ENCODE results near the gene SNTA1. TPM values are rescaled to one million over a fixed set of nuclear protein-coding genes. Genes with fewer than 3 reads are reported as not detected.
"Not testable (repeated sequence)": the region's sequence is repeated elsewhere in the genome, so short reads cannot be mapped to it uniquely, and the experiment has no call there.

Gene SNTA1
- total RNA-seq, 1 donor from 2014 or later = 28.9 TPM

DNA sequence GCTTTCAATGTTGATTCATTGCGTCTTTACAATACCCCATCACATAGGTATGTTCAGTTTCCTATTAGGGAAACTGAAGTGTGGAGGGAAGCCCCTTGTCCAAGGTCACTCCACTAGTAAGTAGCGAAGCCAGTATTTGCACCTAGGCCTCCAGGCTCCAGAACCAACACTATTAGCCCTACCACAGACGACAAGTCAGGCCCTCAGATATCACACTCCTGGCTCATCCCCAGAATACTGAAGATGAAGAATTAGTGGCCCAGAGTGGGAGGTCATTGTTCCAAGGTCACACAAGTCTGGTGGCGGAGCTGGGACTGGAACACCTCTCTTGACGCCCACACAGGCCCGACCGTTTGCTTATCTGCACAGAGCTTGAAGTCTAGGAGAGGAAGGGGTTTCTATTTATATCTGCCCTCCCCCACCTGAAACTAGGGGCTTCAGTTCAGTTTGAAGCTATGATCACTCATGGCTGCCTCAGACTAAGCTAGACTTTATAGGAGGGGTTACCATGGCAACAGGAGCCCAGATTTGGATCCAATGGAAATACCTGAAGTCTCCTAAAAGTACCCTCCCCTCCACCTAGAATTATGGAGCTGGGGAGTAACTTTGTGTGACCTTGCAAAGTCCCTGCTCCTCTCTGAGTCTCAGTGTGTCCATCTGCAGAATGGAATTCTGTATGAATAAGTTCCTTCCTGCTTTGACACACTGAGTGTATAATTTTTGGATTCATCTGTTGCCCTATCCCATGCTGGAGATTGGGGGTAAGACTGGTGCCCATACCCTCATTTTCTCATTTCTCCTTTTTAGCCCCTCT, 2.2 kb downstream of the SNTA1 start:
- peaks cover 39% of the 10 kb centered on the region for H3K4me1 Mint-ChIP-seq (ENCODE audit: unreplicated experiment)
- H3K36me3 Mint-ChIP-seq (ENCODE audit: unreplicated experiment) = no peaks in the 10 kb centered on the region
- H3K4me3 Mint-ChIP-seq (ENCODE audit: unreplicated experiment) = peak overlapping the region; percentile 26
- no peak overlapping the region for H3K27ac Mint-ChIP-seq (ENCODE audit: unreplicated experiment)
- DNase-seq (ENCODE audit: extremely low spot score, unreplicated experiment) = no peak
- H3K27me3 Mint-ChIP-seq (ENCODE audit: unreplicated experiment) = no peaks in the 10 kb centered on the region
- TF ChIP-seq, protein P1, sequence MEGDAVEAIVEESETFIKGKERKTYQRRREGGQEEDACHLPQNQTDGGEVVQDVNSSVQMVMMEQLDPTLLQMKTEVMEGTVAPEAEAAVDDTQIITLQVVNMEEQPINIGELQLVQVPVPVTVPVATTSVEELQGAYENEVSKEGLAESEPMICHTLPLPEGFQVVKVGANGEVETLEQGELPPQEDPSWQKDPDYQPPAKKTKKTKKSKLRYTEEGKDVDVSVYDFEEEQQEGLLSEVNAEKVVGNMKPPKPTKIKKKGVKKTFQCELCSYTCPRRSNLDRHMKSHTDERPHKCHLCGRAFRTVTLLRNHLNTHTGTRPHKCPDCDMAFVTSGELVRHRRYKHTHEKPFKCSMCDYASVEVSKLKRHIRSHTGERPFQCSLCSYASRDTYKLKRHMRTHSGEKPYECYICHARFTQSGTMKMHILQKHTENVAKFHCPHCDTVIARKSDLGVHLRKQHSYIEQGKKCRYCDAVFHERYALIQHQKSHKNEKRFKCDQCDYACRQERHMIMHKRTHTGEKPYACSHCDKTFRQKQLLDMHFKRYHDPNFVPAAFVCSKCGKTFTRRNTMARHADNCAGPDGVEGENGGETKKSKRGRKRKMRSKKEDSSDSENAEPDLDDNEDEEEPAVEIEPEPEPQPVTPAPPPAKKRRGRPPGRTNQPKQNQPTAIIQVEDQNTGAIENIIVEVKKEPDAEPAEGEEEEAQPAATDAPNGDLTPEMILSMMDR (IDR thresholded peaks at IDR 0.05) = no peak
- no peaks in the 10 kb centered on the region for H3K9me3 Mint-ChIP-seq (ENCODE audit: unreplicated experiment)

- peaks cover 41% of the 10 kb centered on the region for H3K4me1 Mint-ChIP-seq (ENCODE audit: unreplicated experiment)
These were observed 3.0 kb downstream of the SNTA1 start for GRCh38 chr20:33440562-33440961.

DNA sequence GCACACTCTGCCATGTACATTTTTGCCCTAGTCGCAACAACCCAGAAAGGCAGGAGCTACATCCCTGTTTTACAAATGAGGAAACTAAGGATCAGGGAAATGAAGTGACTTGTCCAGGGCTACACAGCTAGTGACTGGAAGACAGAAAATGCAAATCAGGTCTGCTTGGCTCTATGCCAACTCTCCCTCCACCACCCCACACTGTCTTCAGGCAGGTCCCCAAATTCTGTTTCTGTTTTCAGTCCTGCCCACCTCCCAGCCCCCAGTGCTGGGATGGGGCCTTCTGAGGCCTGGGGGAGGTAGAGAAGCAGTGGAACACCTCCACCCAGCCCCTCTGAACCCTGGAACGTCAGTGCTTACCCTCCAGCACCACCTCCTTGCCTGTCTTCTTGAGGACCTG, 5.1 kb downstream of the SNTA1 start:
- no peaks in the 10 kb centered on the region for H3K27me3 Mint-ChIP-seq (ENCODE audit: unreplicated experiment)
- no peak for DNase-seq (ENCODE audit: extremely low spot score, unreplicated experiment)
- TF ChIP-seq, protein P1 (IDR thresholded peaks at IDR 0.05) = no peak
- H3K27ac Mint-ChIP-seq (ENCODE audit: unreplicated experiment) = peak overlapping the region; percentile 71
- no peaks in the 10 kb centered on the region for H3K9me3 Mint-ChIP-seq (ENCODE audit: unreplicated experiment)
- H3K4me1 Mint-ChIP-seq (ENCODE audit: unreplicated experiment) = peaks cover 41% of the 10 kb centered on the region
- H3K36me3 Mint-ChIP-seq (ENCODE audit: unreplicated experiment) = peaks cover 9% of the 10 kb centered on the region
- no peak overlapping the region for H3K4me3 Mint-ChIP-seq (ENCODE audit: unreplicated experiment)

More at GRCh38 chr20:33440562-33440961, 3.0 kb downstream of the SNTA1 start:
- not testable (repeated sequence) for H3K27ac Mint-ChIP-seq (ENCODE audit: unreplicated experiment); H3K27me3 Mint-ChIP-seq (ENCODE audit: unreplicated experiment); H3K36me3 Mint-ChIP-seq (ENCODE audit: unreplicated experiment); DNase-seq (ENCODE audit: extremely low spot score, unreplicated experiment); H3K4me3 Mint-ChIP-seq (ENCODE audit: unreplicated experiment); H3K9me3 Mint-ChIP-seq (ENCODE audit: unreplicated experiment)

GRCh38 chr20:33437141-33437911, 6.2 kb downstream of the SNTA1 start:
- H3K4me1 Mint-ChIP-seq (ENCODE audit: unreplicated experiment) = peaks cover 33% of the 10 kb centered on the region
- TF ChIP-seq, protein P1 (IDR thresholded peaks at IDR 0.05) = no peak
- no peaks in the 10 kb centered on the region for H3K27me3 Mint-ChIP-seq (ENCODE audit: unreplicated experiment)
- peak; percentile 91 for DNase-seq (ENCODE audit: extremely low spot score, unreplicated experiment)
- H3K27ac Mint-ChIP-seq (ENCODE audit: unreplicated experiment) = peak overlapping the region; percentile 78
- H3K9me3 Mint-ChIP-seq (ENCODE audit: unreplicated experiment) = no peaks in the 10 kb centered on the region
- no peak overlapping the region for H3K4me3 Mint-ChIP-seq (ENCODE audit: unreplicated experiment)
- H3K36me3 Mint-ChIP-seq (ENCODE audit: unreplicated experiment) = peaks cover 9% of the 10 kb centered on the region

GRCh38 chr20:33434434-33434833, 9.1 kb downstream of the SNTA1 start:
- H3K4me1 Mint-ChIP-seq (ENCODE audit: unreplicated experiment) = peaks cover 30% of the 10 kb centered on the region
- H3K27ac Mint-ChIP-seq (ENCODE audit: unreplicated experiment) = peak overlapping the region; percentile 50
- H3K36me3 Mint-ChIP-seq (ENCODE audit: unreplicated experiment) = peaks cover 11% of the 10 kb centered on the region
- H3K9me3 Mint-ChIP-seq (ENCODE audit: unreplicated experiment) = no peaks in the 10 kb centered on the region
- no peak overlapping the region for H3K4me3 Mint-ChIP-seq (ENCODE audit: unreplicated experiment)
- no peaks in the 10 kb centered on the region for H3K27me3 Mint-ChIP-seq (ENCODE audit: unreplicated experiment)
- DNase-seq (ENCODE audit: extremely low spot score, unreplicated experiment) = no peak
- TF ChIP-seq, protein P1 (IDR thresholded peaks at IDR 0.05) = no peak
